HS-27A (cell line): Measurements from ENCODE around the gene PRKACA.

Source experiments
- DNase-seq: peaks from one replicate; pipeline ENCODE4 v3.0.0-alpha.2; 2012; ENCODE audit warnings: low read depth, missing footprints

The PRKACA gene

GRCh38 chr19:14117668-14118164 is at the start of gene PRKACA:
PRKACA (minus strand) TSS chr19:14117762; CDS start chr19:14117547, 215 bp downstream.
- peak; percentile 87 for DNase-seq

- no peak for DNase-seq
Measured at GRCh38 chr19:14166999-14167575, 49.5 kb upstream of the PRKACA start.

- no peak for DNase-seq
Measured at GRCh38 chr19:14165990-14166830, 48.6 kb upstream of the PRKACA start.

GRCh38 chr19:14164724-14165493 is 47.3 kb upstream of the PRKACA start:
- DNase-seq: no peak

GRCh38 chr19:14164082-14164481 is 46.5 kb upstream of the PRKACA start:
- DNase-seq: no peak

GRCh38 chr19:14162871-14163297 is 45.3 kb upstream of the PRKACA start:
- no peak for DNase-seq

- no peak for DNase-seq
Measured at GRCh38 chr19:14161305-14161704, 43.7 kb upstream of the PRKACA start.

- DNase-seq: no peak
Measured at GRCh38 chr19:14160017-14160703, 42.6 kb upstream of the PRKACA start.

- no peak for DNase-seq
Measured at GRCh38 chr19:14159059-14159458, 41.5 kb upstream of the PRKACA start.

- DNase-seq: no peak
Measured at GRCh38 chr19:14158276-14159023, 40.9 kb upstream of the PRKACA start.

GRCh38 chr19:14156971-14157717 is 39.6 kb upstream of the PRKACA start:
- DNase-seq: no peak

- no peak for DNase-seq
Measured at GRCh38 chr19:14156122-14156521, 38.6 kb upstream of the PRKACA start.

- DNase-seq: no peak
Measured at GRCh38 chr19:14155371-14155770, 37.8 kb upstream of the PRKACA start.

GRCh38 chr19:14152713-14153112 is 35.2 kb upstream of the PRKACA start:
- DNase-seq: no peak

GRCh38 chr19:14150770-14151661 is 33.5 kb upstream of the PRKACA start:
- DNase-seq: no peak

GRCh38 chr19:14150041-14150769 is 32.6 kb upstream of the PRKACA start:
- DNase-seq: no peak

- no peak for DNase-seq
Measured at GRCh38 chr19:14149509-14149994, 32.0 kb upstream of the PRKACA start.

- no peak for DNase-seq
Measured at GRCh38 chr19:14148751-14149410, 31.3 kb upstream of the PRKACA start.
